H9 (cell line): ENCODE data around the gene ATG2B. TPM values are rescaled to one million over a fixed set of nuclear protein-coding genes. Genes with fewer than 3 reads are reported as not detected.

Experiments
- DNase-seq: peaks from one replicate; pipeline ENCODE4 v3.0.0-alpha.2; 2017
- H2AFZ ChIP-seq: one replicate; pipeline ENCODE4 v1.6.1; 2013; ENCODE audit warnings: mild to moderate bottlenecking, low read length, control low read depth, moderate library complexity
- H2AK5ac ChIP-seq: 2 replicates; pipeline ENCODE4 v1.6.1; 2013; ENCODE audit warnings: low read length, control low read depth, mixed read lengths; ENCODE audit not compliant: insufficient read length
- H2BK120ac ChIP-seq: one replicate; pipeline ENCODE4 v1.6.1; 2013; ENCODE audit warnings: low read depth, mild to moderate bottlenecking, low read length, control low read depth, inconsistent platforms; ENCODE audit not compliant: poor library complexity, severe bottlenecking
- H2BK12ac ChIP-seq: 2 replicates; pipeline ENCODE4 v1.6.1; 2013; ENCODE audit warnings: low read length, control low read depth, mixed read lengths, low read depth; ENCODE audit not compliant: insufficient read length
- H2BK15ac ChIP-seq: 2 replicates; pipeline ENCODE4 v1.6.1; 2013; ENCODE audit warnings: low read depth, low read length, control low read depth
- H2BK20ac ChIP-seq: one replicate; pipeline ENCODE4 v1.6.1; 2013; ENCODE audit warnings: low read depth, mild to moderate bottlenecking, low read length, control low read depth, inconsistent platforms; ENCODE audit not compliant: poor library complexity, severe bottlenecking
- H2BK5ac ChIP-seq: 2 replicates; pipeline ENCODE4 v1.6.1; 2013; ENCODE audit warnings: low read length, control low read depth, mixed read lengths; ENCODE audit not compliant: insufficient read length
- H3K14ac ChIP-seq: 2 replicates; pipeline ENCODE4 v1.6.1; 2013; ENCODE audit warnings: low read length, control low read depth; ENCODE audit not compliant: insufficient read depth
- H3K18ac ChIP-seq: 2 replicates; pipeline ENCODE4 v1.6.1; 2013; ENCODE audit warnings: low read depth, mild to moderate bottlenecking, mixed read lengths, low read length, control low read depth; ENCODE audit not compliant: insufficient read length
- H3K23ac ChIP-seq: 2 replicates; pipeline ENCODE4 v1.6.1; 2013; ENCODE audit warnings: low read length, control low read depth, mixed read lengths, low read depth; ENCODE audit not compliant: insufficient read length
- H3K23me2 ChIP-seq: 2 replicates; pipeline ENCODE4 v1.6.1; 2013; ENCODE audit warnings: low read depth, mild to moderate bottlenecking, mixed read lengths, low read length, control low read depth; ENCODE audit not compliant: insufficient read length, poor library complexity, severe bottlenecking
- H3K27ac ChIP-seq: 2 replicates; pipeline ENCODE4 v1.5.1; 2013; ENCODE audit warnings: low read length, control low read depth, mixed read lengths, low read depth; ENCODE audit not compliant: insufficient read length
- H3K27me3 ChIP-seq: 2 replicates; pipeline ENCODE4 v1.6.1; 2013; ENCODE audit warnings: low read length, control low read depth, inconsistent platforms; ENCODE audit not compliant: insufficient read depth
- H3K4ac ChIP-seq: 2 replicates; pipeline ENCODE4 v1.6.1; 2013; ENCODE audit warnings: low read depth, mild to moderate bottlenecking, control low read depth, inconsistent platforms, low read length, moderate library complexity
- H3K4me1 ChIP-seq: 2 replicates; pipeline ENCODE4 v1.6.1; 2013; ENCODE audit warnings: low read length, control low read depth, inconsistent platforms; ENCODE audit not compliant: insufficient read depth
- H3K4me2 ChIP-seq: 2 replicates; pipeline ENCODE4 v1.6.1; 2013; ENCODE audit warnings: low read length, control low read depth, mixed read lengths; ENCODE audit not compliant: insufficient read length, insufficient read depth
- H3K56ac ChIP-seq: 2 replicates; pipeline ENCODE4 v1.6.1; 2013; ENCODE audit warnings: low read depth, mild to moderate bottlenecking, mixed read lengths, low read length, control low read depth; ENCODE audit not compliant: insufficient read length
- H3K79me1 ChIP-seq: 2 replicates; pipeline ENCODE4 v1.6.1; 2013; ENCODE audit warnings: low read depth, mild to moderate bottlenecking, moderate library complexity, low read length, control low read depth, inconsistent platforms; ENCODE audit not compliant: insufficient read depth, poor library complexity, severe bottlenecking
- H3K79me2 ChIP-seq: 2 replicates; pipeline ENCODE4 v1.6.1; 2013; ENCODE audit warnings: low read length, control low read depth, inconsistent platforms; ENCODE audit not compliant: insufficient read depth
- H3K9ac ChIP-seq: 2 replicates; pipeline ENCODE4 v1.6.1; 2013; ENCODE audit warnings: low read length, control low read depth, mixed read lengths; ENCODE audit not compliant: insufficient read length; ENCODE audit errors: extremely low read depth
- H3K9me3 ChIP-seq: one replicate; pipeline ENCODE4 v1.6.1; 2013; ENCODE audit warnings: low read depth, low read length, inconsistent platforms; ENCODE audit not compliant: control insufficient read depth
- H3T11ph ChIP-seq: one replicate; pipeline ENCODE4 v1.6.1; 2013; ENCODE audit warnings: mild to moderate bottlenecking, low read length, control low read depth, inconsistent platforms
- H4K20me1 ChIP-seq: one replicate; pipeline ENCODE4 v1.6.1; 2013; ENCODE audit not compliant: control insufficient read depth, insufficient read length, insufficient read depth
- H4K5ac ChIP-seq: 2 replicates; pipeline ENCODE4 v1.6.1; 2013; ENCODE audit warnings: low read depth, mild to moderate bottlenecking, mixed read lengths, low read length, control low read depth; ENCODE audit not compliant: insufficient read length
- H4K8ac ChIP-seq: replicated peaks from 2 replicates; pipeline ENCODE4 v1.6.1; 2013; ENCODE audit warnings: low read length, control low read depth, mixed read lengths, low read depth; ENCODE audit not compliant: insufficient read length
- H4K91ac ChIP-seq: 2 replicates; pipeline ENCODE4 v1.6.1; 2013; ENCODE audit warnings: low read depth, mild to moderate bottlenecking, moderate library complexity, mixed read lengths, low read length, control low read depth; ENCODE audit not compliant: insufficient read length
- H3K27ac Mint-ChIP-seq, 3 experiments: 2 replicates in 2 of 3; 3 replicates in 1 of 3; pipeline ENCODE4 v1.8.0; 2020 to 2021; ENCODE audit warnings: mixed read lengths in 3 of 3, mild to moderate bottlenecking in 1 of 3, moderate library complexity in 1 of 3
- H3K27me3 Mint-ChIP-seq: 2 replicates; pipeline ENCODE4 v1.8.0; 2021; ENCODE audit warnings: low read depth, mild to moderate bottlenecking, moderate library complexity, mixed read lengths
- H3K36me3 Mint-ChIP-seq, 3 experiments: 2 replicates in 2 of 3; 3 replicates in 1 of 3; pipeline ENCODE4 v1.8.0; 2020 to 2021; ENCODE audit warnings: low read depth in 3 of 3, mixed read lengths in 3 of 3; ENCODE audit not compliant: insufficient read depth in 1 of 3
- H3K4me1 Mint-ChIP-seq, 2 experiments: 2 replicates each; pipeline ENCODE4 v1.8.0; 2020; ENCODE audit warnings: mixed read lengths in 2 of 2
- H3K4me3 Mint-ChIP-seq, 2 experiments: 2 replicates in 1 of 2; 3 replicates in 1 of 2; pipeline ENCODE4 v1.8.0; 2020 to 2021; ENCODE audit warnings: mild to moderate bottlenecking in 2 of 2, mixed read lengths in 2 of 2, moderate library complexity in 1 of 2
- H3K9me3 Mint-ChIP-seq, 2 experiments: 2 replicates in 1 of 2; 3 replicates in 1 of 2; pipeline ENCODE4 v1.8.0; 2020; ENCODE audit warnings: mild to moderate bottlenecking in 2 of 2, mixed read lengths in 2 of 2, moderate library complexity in 1 of 2
- CTCF ChIP-seq: fragments of 200-600 bp; sonication (generic); conservative IDR thresholded peaks from 3 replicates; pipeline ENCODE4 v1.8.0; 2021; ENCODE audit warnings: antibody characterized with exemption, mild to moderate bottlenecking
- WGBS: extraction: QIAGEN DNeasy Blood & Tissue Kit; methylation state at CpG from one replicate; pipeline ENCODE4 v1.1.7; 2013; ENCODE audit warnings: missing lambda C conversion rate, low lambda C conversion rate, mixed read lengths; ENCODE audit not compliant: insufficient read length; ENCODE audit errors: extremely low coverage; 5-methylcytosine and 5-hydroxymethylcytosine counted together
- total RNA-seq: library from RNA; stranded (reverse); gene quantifications from 2 replicates; pipeline ENCODE4 v1.2.1, GENCODE V29; 2021

ATG2B gene
- total RNA-seq, 1 experiment from 2014 or later = 12.6 TPM

DNA sequence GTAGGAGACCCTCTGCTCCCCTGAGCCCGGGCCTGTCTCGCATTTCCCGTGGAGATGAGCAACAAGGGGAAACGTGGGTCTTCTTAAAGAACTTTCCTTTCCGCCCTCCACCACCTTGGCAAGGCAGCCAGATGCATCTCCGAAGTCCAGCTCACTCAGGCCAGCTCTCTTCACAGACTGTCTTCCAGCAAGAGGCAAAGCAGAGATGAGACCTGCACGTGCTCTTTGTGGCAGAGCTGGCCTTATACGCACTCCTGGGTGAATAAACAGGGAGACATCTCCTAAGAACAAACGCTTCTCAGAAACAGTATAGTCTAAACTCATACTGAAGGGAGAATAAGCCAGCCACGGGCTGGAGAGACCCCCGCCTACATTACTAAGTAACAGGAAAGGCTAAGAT lies 108.5 kb downstream of the ATG2B start:
- Histone ChIP-seq H2BK12ac (no peak overlapping the region), H3K23me2 (no peaks in the 10 kb centered on the region), H3K9ac (no peak overlapping the region), H3K4me1 (peaks cover 3% of the 10 kb centered on the region; the same call in 1 of the 2 replicates), H2BK20ac (no peak overlapping the region), H3K79me2 (no peaks in the 10 kb centered on the region), H3K14ac (no peak overlapping the region), H3K23ac (no peak overlapping the region), H3K79me1 (no peaks in the 10 kb centered on the region), H3K56ac (no peak overlapping the region), H3K9me3 (no peaks in the 10 kb centered on the region), H4K8ac (no peak overlapping the region), H2AFZ (no peak overlapping the region), H3T11ph (no peak overlapping the region), H3K27me3 (no peaks in the 10 kb centered on the region), H3K4me2 (no peak overlapping the region), H4K91ac (no peak overlapping the region), H3K18ac (no peak overlapping the region), H4K20me1 (no peaks in the 10 kb centered on the region), H3K27ac (no peak overlapping the region), H2AK5ac (no peak overlapping the region), H4K5ac (no peak overlapping the region), H3K4ac (no peak overlapping the region), H2BK15ac (no peak overlapping the region), H2BK5ac (no peak overlapping the region), H2BK120ac (no peak overlapping the region)
- peaks cover 3 to 4% of the 10 kb centered on the region in 2 experiments; a peak in 3 of 5 replicates for H3K9me3 Mint-ChIP-seq
- DNase-seq = no peak
- H3K4me1 Mint-ChIP-seq = peaks cover 19 to 22% of the 10 kb centered on the region in 2 experiments
- TF ChIP-seq CTCF = no peak
- H3K36me3 Mint-ChIP-seq = no peaks in the 10 kb centered on the region; a peak in 1 of 7 replicates
- no peak overlapping the region for H3K4me3 Mint-ChIP-seq
- peaks cover 11% of the 10 kb centered on the region for H3K27me3 Mint-ChIP-seq
- H3K27ac Mint-ChIP-seq = 0 out of 7 replicates have a peak overlapping the region, but pooled peaks of 1 of the 3 experiments have one; percentile 29
- WGBS = no CpG with 5 or more reads among the region's 11 CpGs
